NCI-H2081 treated with DMSO at 0.1 percent for 48 hours (cell line): Measurements from ENCODE around the gene GMPR.
A peak's percentile ranks its signal among the peaks of the same experiment; 100 is the strongest.

Experiments
- DNase-seq: peaks from one replicate; lab custom pipeline; 2025; lab: John Stamatoyannopoulos, UW

The GMPR gene

GRCh38 chr6:16327777-16328325 is 89.5 kb downstream of the GMPR start:
- DNase-seq: no peak

DNA sequence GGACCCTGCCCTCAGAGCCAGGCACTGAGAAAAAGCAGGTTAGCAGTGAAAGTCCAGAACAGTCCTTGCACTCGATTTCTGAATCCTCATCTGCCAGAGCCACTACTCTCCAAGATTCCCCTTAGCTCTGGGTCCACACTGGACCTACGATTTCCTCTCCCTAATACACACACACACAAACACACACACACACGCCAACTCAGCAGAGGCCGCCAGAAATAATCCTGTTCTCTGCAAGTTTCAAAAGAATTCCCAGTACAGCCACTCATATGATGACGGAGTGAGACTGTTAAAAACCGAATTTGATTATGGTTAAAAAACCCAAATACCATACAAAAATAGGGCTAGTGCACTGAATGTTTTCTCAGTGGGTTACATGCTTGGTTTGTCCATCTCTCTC is 90.8 kb downstream of the GMPR start:
- DNase-seq: no peak

DNA sequence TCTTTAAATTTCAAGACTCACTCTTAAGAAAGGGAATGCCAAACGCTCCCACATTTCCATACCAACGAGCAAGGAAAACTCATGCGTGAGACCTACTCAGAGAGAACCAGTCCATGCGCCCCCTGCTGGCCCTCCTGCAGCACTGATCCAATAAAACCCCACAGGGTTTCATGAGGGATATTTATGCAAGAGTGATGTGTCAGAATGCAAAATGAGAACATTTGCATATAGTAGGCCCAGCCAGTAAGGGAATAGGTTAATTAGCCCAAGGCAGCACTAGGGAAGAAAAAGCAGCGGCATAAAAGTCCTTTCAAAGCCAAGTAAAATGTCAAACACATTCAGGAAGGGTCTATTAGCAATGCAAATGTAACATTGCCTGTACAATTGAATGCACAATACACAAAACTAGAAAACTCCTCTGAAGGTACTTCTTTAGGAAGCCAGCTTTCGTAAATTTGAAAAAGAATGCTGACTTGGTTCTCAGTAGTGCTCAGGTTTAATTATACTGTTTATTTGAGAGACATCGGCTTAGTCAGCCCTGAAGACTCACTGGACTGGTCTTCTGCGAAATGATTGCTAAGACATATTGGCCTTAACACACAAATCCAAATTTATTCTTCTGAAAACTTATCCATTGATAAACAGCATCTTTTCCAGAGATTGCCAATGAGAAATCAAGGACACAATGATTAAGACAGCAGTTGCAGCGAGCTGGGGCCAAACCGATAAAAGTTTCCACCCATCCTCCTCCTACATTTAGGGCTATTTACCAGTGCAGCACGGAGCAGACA is 93.2 kb downstream of the GMPR start:
- DNase-seq: peak; percentile 31

- DNase-seq: peak; percentile 40
These were observed 93.8 kb downstream of the GMPR start for GRCh38 chr6:16332175-16332542.

DNA sequence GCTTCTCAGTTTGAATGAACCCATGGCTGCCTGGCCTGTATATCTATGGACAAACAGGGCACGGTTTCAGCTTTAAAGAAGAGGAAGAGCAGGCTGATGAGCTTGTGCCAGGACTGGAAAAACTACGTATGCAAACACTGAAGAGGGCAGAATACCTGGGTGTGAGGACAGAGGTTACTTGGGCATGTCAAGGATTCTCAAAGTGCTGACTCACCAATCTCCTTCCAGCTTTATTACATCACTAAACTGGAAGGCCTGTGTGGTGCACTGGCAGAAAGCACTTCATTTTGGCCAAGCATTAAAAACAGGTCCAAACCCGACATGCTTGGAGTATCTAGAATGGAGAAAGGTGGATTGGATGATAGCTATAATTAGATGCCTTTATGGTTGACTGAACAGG is 95.2 kb downstream of the GMPR start:
- DNase-seq: no peak

GRCh38 chr6:16334671-16335070 is 96.3 kb downstream of the GMPR start:
- DNase-seq: no peak

DNA sequence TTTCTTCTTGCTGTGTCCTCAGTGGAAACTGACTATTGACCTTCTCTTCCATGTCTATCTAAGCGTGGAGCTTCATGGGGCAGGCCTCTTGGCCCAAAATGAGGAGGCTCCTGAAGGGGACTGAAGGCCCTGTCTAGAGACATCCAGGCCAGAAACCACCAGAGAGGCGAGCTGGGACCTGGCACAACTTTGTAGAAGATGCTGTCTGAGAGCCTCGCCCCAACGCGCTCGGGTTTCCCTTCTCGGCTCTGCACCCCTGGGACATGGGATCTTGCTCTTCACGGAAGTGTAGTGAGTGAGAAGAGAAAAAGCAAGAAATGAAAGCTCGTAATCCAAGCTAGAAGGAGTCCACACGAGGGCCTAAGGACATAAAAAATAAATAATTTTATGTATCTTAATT is 96.8 kb downstream of the GMPR start:
- DNase-seq: no peak

DNA sequence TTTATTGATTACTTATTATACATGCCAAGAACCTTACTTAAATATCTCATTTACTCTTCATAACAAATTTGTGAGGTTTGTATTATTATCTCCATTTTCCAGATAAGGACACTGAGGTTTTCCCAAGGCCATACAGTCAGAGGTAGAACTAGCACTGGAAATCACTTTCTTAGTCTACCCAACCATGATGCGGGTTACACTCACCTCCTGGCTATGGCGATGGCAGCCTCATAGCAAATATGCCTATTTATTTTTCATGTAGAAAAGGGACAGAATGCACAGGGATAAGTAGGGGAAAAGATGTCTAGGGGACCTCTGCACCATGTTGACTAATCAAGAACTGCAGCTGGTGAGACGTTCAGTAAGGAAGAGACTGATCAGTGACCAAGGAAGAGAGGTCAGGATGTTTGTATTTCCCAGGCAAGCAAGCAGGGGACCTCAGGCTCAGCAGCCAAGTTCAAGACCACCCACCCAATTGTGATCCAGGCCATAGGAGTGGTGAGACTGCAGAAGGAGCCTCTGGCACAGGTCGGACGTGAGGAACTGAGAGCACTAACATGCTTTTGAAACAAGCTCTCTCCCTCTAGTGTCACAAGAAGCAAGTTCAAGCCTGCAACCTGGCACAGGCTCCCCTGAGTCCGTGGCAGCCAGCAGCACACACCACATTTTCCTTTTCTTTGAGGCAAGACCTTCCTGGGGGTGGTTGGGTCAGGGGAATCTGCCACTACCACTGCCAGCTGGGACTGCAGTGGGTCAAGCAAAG is 97.8 kb downstream of the GMPR start:
- DNase-seq: no peak

GRCh38 chr6:16336911-16337294 is 98.5 kb downstream of the GMPR start:
- DNase-seq: no peak

- no peak for DNase-seq
These were observed 99.0 kb downstream of the GMPR start for GRCh38 chr6:16337295-16337975.

- DNase-seq: no peak
These were observed 100.3 kb downstream of the GMPR start for GRCh38 chr6:16338577-16339264.

- DNase-seq: no peak
These were observed 100.8 kb downstream of the GMPR start for GRCh38 chr6:16339265-16339587.

- no peak for DNase-seq
These were observed 105.2 kb downstream of the GMPR start for GRCh38 chr6:16343593-16343992.

DNA sequence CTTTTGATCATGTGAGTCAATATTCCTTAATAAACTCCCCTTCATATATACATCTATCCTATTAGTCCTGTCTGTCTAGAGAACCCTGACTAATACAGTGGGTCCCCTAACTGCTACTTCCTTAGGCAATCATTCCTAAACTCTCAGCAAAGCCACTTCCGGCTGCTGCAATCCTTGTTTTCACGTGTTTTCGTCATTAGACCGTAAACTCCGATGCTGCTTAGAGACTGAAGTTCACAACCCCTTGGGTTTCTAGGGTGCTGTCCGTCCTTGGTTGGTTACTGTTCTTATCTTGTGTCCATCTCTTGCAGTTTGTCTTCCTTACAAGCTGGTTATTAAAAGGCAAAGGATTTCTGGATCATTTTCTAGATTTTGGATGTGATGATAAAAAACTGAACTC is 106.4 kb downstream of the GMPR start:
- no peak for DNase-seq
